Lung (tissue), 12 donors: Measurements from ENCODE around the gene SLC25A31. TPM values are rescaled to one million over a fixed set of nuclear protein-coding genes. Genes with fewer than 3 reads are reported as not detected.

Experiments
- ATAC-seq: fragments of 200-7000 bp; cut with Tn5 transposase; one replicate; pipeline ENCODE4 v1.9.1; 2020; ENCODE audit warnings: moderate number of reproducible peaks; ENCODE audit not compliant: insufficient read depth, low FRiP score
- DNase-seq, 3 donors: peaks; one replicate each; pipeline ENCODE4 v3.0.0-alpha.2; 2013 to 2017
- H3K27ac ChIP-seq, 2 donors: one replicate each; pipeline ENCODE4 v1.5.1; 2013; ENCODE audit warnings: mild to moderate bottlenecking in 2 of 2, moderate library complexity in 2 of 2, control low read depth in 1 of 2, inconsistent platforms in 1 of 2, low read depth in 1 of 2, low read length in 1 of 2
- H3K27me3 ChIP-seq, 3 donors: one replicate each; pipeline ENCODE4 v1.5.1; 2013; ENCODE audit warnings: low read length in 2 of 3; ENCODE audit not compliant: control insufficient read depth in 3 of 3, insufficient read depth in 3 of 3
- H3K36me3 ChIP-seq, 4 donors: one replicate each; pipeline ENCODE4 v1.5.1; 2013; ENCODE audit warnings: low read length in 4 of 4, mild to moderate bottlenecking in 1 of 4, moderate library complexity in 1 of 4; ENCODE audit not compliant: control insufficient read depth in 4 of 4, insufficient read depth in 4 of 4
- H3K4me1 ChIP-seq, 5 donors: one replicate each; pipeline ENCODE4 v1.5.1; 2013; ENCODE audit warnings: low read length in 5 of 5, mild to moderate bottlenecking in 2 of 5, moderate library complexity in 1 of 5; ENCODE audit not compliant: control insufficient read depth in 5 of 5, insufficient read depth in 5 of 5
- H3K4me3 ChIP-seq: one replicate; pipeline ENCODE4 v1.5.1; 2013; ENCODE audit warnings: mild to moderate bottlenecking, control low read depth, moderate library complexity
- H3K9ac ChIP-seq, 2 donors: one replicate each; pipeline ENCODE4 v1.5.1; 2013; ENCODE audit warnings: low read length in 2 of 2, control low read depth in 1 of 2; ENCODE audit not compliant: insufficient read depth in 1 of 2
- H3K9me3 ChIP-seq, 4 donors: one replicate each; pipeline ENCODE4 v1.5.1; 2013; ENCODE audit warnings: low read length in 3 of 4, mild to moderate bottlenecking in 1 of 4, moderate library complexity in 1 of 4; ENCODE audit not compliant: control insufficient read depth in 4 of 4, insufficient read depth in 3 of 4
- CTCF ChIP-seq: IDR thresholded peaks from 2 replicates; pipeline ENCODE4 v1.5.1; 2012; ENCODE audit warnings: mild to moderate bottlenecking; ENCODE audit errors: control extremely low read depth, extremely low read depth
- WGBS, 2 donors: extraction: QIAGEN DNeasy Blood & Tissue Kit; methylation state at CpG; one replicate each; pipeline ENCODE4 v1.1.7; 2013; 5-methylcytosine and 5-hydroxymethylcytosine counted together
- polyA plus RNA-seq, 2 donors: library from polyadenylated mRNA; stranded (reverse); fragments of 200-250 nt; gene quantifications; one replicate each; pipeline ENCODE4 v1.2.1, GENCODE V29; 2013
- total RNA-seq, 2 donors: library from RNA; depleted of rRNA in 1 of 2; stranded (reverse); fragments of >200 nt in 1 of 2; gene quantifications; one replicate each; pipeline ENCODE4 v1.2.1, GENCODE V29; 2014 to 2021
- donor health status: control.
- donor health status: control.
- donor health status: Bipolar disorder and iron deficiency.
- donor health status: healthy.
- donor health status: DM: yes; HTN: yes; CAD: no.

The SLC25A31 gene
- total and polyA plus RNA-seq, 4 donors = 0.06 TPM; not detected in 3

DNA sequence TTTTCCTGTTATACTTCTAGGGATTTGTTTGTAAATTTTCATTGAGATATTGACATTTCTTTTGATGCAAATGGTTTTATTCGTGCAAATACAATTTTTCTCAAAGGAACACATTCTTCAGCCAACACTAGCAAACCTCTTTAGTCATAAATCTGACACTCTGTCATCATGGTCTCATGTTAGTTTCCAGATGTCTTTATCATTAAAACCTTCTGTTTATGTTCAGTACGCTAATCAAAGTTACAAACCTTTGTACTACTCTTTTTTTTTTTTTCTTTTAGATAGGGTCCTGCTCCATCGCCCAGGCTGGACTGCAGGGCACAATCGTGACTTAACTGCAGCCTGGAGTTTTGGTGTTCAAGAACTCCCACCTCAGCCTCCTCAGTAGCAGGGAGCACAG is 7.1 kb downstream of the SLC25A31 start:
- Histone ChIP-seq H3K4me1 (peaks cover 0 to 3% (median 0%) of the 10 kb centered on the region in 5 donors), H3K4me3 (no peak overlapping the region), H3K36me3 (no peaks in the 10 kb centered on the region), H3K27ac (no peak overlapping the region), H3K9me3 (peaks cover 0 to 4% (median 0%) of the 10 kb centered on the region in 4 donors), H3K27me3 (no peaks in the 10 kb centered on the region), H3K9ac (no peak overlapping the region)
- DNase-seq (peak in 1 of 3 donors; percentile 6), ATAC-seq (no peak)
- 57 to 69% methylated on average over 4 of the region's 4 CpGs for WGBS, 2 donors
- no peak for TF ChIP-seq CTCF

DNA sequence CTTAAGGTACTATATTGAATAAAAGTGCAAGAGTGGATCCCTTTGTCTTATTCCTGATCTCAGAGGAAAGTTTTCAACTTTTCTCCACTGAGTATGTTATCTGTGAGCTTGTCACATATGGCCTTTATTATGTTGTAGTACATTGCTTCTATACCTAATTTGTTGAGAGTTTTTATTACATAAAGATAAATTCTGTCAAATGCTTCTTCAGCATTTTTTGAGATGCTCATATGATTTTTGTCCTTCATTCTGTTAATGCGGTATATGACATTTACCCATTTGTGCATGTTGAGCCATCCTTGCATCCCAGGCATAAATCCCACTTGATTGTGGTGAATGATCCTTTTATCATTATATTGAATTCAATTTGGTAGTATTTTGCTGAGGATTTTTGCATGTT is 11.0 kb downstream of the SLC25A31 start:
- 96 to 100% methylated on average over 1 of the region's 1 CpG for WGBS, 2 donors
- Histone ChIP-seq H3K4me1 (peaks cover 0 to 3% (median 0%) of the 10 kb centered on the region in 5 donors), H3K9me3 (peaks cover 0 to 4% (median 1%) of the 10 kb centered on the region in 4 donors), H3K27ac (no peak overlapping the region), H3K27me3 (no peaks in the 10 kb centered on the region), H3K36me3 (no peaks in the 10 kb centered on the region), H3K4me3 (no peak overlapping the region), H3K9ac (no peak overlapping the region)
- DNase-seq = no peak
- no peak for ATAC-seq
- no peak for TF ChIP-seq CTCF

DNA sequence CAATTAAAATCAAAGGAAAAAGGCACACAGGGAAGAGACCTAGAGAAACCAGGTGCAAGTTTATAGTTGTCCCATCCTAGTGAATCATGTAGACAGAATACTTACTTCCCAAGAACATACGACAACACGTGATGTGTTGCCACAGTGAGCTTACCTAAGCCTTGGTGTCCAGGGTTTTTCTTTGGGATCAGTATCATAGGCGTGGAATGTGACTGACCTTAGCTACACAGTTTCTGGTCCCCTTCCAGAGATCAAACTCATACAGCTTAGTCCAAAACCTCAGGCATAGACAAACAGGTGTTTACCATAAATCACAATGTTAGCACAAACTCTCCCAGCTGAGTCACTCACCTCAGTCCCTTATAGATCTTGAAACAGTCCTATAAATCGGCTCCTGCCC is 17.7 kb downstream of the SLC25A31 start:
- TF ChIP-seq CTCF = no peak
- WGBS, 2 donors = 87 to 93% methylated on average over 4 of the region's 4 CpGs
- no peaks in the 10 kb centered on the region for H3K27me3 ChIP-seq
- no peaks in the 10 kb centered on the region for H3K4me1 ChIP-seq
- DNase-seq (no peak), ATAC-seq (no peak)
- no peak overlapping the region for H3K4me3 ChIP-seq
- no peak overlapping the region for H3K27ac ChIP-seq
- H3K9ac ChIP-seq = no peak overlapping the region
- H3K36me3 ChIP-seq = no peaks in the 10 kb centered on the region
- H3K9me3 ChIP-seq = peaks cover 0 to 6% (median 2%) of the 10 kb centered on the region in 4 donors

DNA sequence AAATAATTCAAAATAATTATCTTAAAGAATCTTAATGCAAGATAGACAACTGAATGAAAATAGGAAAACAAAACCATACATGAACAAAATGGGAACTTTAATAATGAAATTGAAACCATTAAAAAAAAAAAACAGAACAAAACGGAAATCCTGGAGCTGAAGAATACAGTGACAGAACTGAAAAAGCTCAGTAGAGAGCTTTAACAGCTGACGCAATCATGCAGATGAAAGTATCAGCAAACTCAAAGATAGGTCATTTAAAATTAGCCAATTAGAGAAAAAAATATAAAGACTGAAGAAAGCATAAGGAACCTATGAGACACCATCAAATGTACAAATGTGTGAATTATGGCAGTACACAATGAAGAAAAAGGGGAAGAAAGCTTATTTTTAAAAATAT is 18.8 kb downstream of the SLC25A31 start:
- Histone ChIP-seq H3K27ac (no peak overlapping the region), H3K9ac (no peak overlapping the region), H3K36me3 (no peaks in the 10 kb centered on the region), H3K27me3 (no peaks in the 10 kb centered on the region), H3K9me3 (peaks cover 0 to 6% (median 1%) of the 10 kb centered on the region in 4 donors), H3K4me1 (no peaks in the 10 kb centered on the region), H3K4me3 (no peak overlapping the region)
- no peak for TF ChIP-seq CTCF
- ATAC-seq (no peak), DNase-seq (no peak)
- WGBS, 2 donors = 87 to 89% methylated on average over 2 of the region's 2 CpGs
